HG02571 (cell line): Measurements from ENCODE around the gene DNAJB6.

Source experiments
- ATAC-seq: cut with Tn5 transposase; IDR thresholded peaks from one replicate; pipeline ENCODE4 v1.9.1; 2021; ENCODE audit warnings: mild to moderate bottlenecking, moderate library complexity; ENCODE audit not compliant: unreplicated experiment

Gene DNAJB6

DNA sequence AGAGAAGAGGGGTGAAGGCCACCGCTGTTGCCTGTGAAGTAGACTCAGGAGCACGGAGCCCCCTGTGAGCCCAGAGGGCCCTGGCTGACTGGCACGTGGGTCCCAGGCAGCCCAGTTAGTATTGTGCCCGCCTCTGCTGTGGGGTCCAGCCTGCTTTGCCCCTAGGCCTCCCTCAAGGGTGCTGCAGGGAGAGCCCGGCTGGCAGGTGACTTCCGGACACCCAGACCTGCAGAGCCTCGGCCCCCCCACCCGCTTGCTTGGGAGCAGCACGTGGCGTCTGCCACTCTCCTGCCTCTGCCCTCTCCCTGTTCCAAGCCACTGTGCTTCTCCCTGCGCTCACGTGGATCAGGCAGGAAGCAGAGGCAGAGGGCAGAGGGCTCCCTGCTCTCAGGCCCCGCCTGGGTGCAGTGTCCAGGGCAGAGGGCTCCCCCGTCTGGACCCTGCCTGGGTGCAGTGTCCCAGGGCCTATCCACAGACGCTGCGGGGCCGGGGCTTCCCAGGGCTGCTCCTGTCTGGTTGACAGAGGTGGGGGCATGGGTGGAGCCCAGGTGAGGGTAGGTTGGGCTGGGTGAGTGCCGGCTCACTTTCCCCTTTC lies 88.4 kb downstream of the DNAJB6 start:
- ATAC-seq: no peak

GRCh38 chr7:157425761-157426160 lies 89.0 kb downstream of the DNAJB6 start:
- ATAC-seq: no peak

GRCh38 chr7:157426463-157427301 lies 89.9 kb downstream of the DNAJB6 start:
- no peak for ATAC-seq

DNA sequence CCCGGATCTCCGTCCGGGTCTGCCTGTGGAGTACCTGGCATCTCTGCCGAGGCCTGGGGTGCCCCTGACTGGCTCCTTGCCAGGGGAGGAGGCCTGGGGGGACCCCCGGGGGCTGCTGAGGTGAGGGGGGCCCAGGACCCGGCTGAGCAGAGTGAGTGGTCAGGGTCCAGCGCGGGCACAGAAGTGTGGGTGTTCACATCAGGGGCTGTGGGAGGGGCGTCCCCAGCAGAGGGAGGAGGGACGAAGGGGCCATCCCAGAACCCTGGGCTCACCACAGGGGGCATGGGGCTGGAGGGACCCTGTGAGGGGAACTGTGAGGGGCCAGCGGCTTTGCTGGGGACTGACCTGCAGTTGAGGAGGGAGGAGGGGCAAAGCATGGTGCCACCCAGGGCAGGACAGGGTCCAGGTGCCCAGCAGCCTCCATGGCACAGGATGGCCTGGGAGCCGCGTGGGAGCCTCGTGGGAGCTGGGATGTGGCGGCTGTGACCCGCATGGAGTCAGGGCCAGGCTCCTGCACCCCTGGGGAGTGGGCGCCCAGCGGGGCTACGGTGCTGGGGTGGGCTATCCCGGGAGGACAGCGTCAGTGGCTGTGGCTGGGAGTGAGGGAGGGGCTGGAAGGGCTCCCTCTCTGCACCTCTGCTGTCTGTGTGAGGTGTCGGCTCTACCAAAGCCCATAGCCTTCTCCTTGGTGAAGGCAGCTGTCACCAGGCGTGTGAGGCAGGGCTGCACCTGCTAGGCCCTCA lies 91.2 kb downstream of the DNAJB6 start:
- ATAC-seq: no peak

GRCh38 chr7:157428554-157428945 lies 91.7 kb downstream of the DNAJB6 start:
- no peak for ATAC-seq

DNA sequence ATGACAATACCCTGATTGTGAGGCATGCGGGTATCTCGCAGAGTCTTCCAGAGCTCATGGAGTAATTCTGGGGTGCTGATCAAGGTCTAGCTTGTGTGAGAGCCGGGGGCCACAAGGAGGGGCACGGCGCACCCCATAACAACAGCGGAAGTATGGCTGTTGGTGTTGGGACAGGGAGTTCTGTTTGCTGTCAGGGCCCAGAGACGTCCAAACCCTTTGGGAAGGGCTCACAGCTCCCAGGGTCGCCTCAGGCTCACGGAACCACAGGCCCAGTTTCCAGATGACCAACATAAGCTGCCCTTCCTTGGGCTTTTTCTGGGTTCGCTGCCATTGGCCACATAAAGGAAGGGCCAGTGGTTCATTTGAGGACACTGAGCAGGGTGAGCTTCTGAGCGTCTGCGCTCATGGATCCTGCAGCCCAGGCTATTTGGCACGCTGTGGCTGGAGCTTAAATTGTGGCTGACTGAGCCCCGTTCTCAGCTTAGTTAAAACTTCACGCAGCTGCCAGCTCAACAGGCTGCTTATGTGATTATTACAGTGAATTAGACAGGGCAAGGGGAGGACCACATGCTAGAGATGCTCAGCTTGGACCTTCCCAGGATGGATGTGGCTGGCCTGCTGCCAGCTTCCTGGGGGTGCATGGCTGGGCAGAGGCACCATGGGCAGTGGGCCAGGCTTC lies 92.3 kb downstream of the DNAJB6 start:
- ATAC-seq: no peak

DNA sequence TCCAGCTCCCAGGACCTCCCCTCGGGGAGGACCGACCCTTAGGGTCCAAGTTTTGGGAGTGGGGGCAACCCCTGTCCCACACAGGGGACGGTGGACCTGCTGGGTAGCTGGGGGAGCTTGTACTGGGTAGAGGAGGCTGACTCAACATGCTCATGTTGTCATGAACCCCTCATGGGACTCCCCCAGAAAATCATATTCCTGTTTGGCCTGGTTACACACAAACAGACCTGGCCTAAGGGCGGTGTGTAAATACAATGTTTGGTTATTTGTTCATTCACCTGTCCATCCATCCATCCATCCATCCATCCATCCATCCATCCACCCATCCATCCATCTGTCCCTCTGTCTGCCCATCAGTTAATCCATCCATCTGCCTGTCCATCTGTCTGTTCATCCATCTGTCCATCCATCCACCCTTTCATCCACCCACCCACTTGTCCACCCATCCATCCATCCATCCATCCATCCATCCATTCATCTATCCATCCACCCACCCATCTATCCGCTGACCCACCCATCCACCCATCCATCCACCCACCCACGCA lies 92.9 kb downstream of the DNAJB6 start:
- ATAC-seq: no peak

GRCh38 chr7:157430721-157431120 lies 93.9 kb downstream of the DNAJB6 start:
- ATAC-seq: no peak

- no peak for ATAC-seq
These were observed 94.6 kb downstream of the DNAJB6 start for GRCh38 chr7:157431173-157431950.

- no peak for ATAC-seq
These were observed 95.2 kb downstream of the DNAJB6 start for GRCh38 chr7:157431951-157432540.

DNA sequence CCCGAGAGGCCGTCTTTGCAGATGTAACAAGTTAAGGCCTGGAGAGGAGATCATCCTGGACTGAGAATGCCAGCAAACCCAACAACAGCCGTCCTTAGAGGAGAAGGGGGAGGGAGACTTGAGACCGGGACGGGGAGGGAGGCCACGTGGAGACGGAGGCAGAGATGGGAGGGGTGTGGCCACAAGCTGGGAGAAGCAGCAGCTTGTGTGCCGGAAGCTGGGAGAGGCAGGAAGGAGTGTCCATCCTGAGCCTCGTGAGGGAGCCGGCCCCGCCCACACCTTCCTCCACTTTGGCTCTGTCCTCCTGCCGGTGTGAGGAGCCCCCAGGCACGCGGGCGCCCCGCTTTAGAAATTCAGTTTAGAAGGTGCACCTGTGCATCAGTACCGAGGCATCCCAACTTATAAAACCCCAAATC lies 95.7 kb downstream of the DNAJB6 start:
- ATAC-seq: no peak

- no peak for ATAC-seq
These were observed 96.3 kb downstream of the DNAJB6 start for GRCh38 chr7:157432957-157433576.

GRCh38 chr7:157433628-157434027 lies 96.8 kb downstream of the DNAJB6 start:
- no peak for ATAC-seq

GRCh38 chr7:157434231-157434630 lies 97.4 kb downstream of the DNAJB6 start:
- no peak for ATAC-seq

DNA sequence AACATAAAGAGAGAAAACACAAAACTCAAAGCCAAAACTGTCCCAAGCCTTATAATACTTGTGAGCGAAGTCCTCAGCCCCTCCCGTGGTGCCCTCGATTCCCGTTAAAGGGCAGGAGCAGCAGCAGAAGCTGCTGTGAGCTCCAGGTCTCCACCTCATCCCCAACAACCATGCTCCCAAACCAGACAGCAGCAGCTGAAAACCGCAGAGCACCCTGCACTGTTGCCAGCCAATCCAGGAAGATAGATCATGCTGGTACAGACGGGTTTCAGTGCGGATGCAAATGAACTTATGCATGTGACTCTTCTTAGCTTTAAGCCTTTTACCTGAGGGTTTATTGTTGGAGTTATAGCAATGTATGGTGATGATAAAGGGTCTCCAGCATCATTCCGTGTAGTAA lies 97.9 kb downstream of the DNAJB6 start:
- no peak for ATAC-seq

GRCh38 chr7:157436076-157436475 lies 99.3 kb downstream of the DNAJB6 start:
- no peak for ATAC-seq

DNA sequence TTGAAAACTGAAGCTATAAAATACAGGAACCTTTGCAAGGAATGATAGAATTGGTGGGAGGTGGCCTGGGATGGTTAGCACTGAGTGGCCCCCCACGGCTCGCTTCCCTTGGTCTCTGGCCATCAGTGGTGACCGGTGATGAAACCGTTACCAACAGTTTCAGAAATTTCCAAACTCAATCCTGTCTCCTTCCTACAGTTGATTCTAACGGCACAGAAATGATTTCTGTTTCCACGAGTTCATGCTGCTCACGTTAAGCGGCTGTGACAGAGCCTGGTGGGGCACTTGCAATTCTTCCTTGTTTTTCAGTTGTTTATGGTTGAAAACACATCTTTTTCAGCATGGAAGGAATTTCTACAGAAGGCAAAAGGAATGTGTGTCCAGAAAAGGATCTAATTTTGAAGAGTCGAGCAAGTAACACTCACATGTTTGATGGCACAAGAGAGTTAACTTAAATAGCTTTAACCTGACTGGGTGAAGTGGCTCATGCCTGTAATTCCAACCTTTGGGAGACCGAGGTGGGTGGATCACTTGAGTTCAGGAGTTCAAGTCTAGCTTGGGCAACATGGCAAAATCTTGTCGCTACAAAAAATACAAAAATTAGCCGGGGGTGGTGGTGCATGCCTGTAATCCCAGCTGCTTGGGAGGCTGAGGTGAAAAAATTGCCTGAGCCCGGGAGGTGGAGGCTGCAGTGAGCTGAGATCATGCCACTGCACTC lies 100.1 kb downstream of the DNAJB6 start:
- no peak for ATAC-seq

- no peak for ATAC-seq
These were observed 100.8 kb downstream of the DNAJB6 start for GRCh38 chr7:157437519-157438061.
